LoVo (cell line): ENCODE data around the gene TRPM5.
A peak's percentile ranks its signal among the peaks of the same experiment; 100 is the strongest.

Source experiments
- DNase-seq: peaks from one replicate; pipeline ENCODE4 v3.0.0-alpha.2; 2016; ENCODE audit warnings: low spot score

TRPM5 gene

GRCh38 chr11:2468363-2469235 is 24.3 kb upstream of the TRPM5 start:
- no peak for DNase-seq

DNA sequence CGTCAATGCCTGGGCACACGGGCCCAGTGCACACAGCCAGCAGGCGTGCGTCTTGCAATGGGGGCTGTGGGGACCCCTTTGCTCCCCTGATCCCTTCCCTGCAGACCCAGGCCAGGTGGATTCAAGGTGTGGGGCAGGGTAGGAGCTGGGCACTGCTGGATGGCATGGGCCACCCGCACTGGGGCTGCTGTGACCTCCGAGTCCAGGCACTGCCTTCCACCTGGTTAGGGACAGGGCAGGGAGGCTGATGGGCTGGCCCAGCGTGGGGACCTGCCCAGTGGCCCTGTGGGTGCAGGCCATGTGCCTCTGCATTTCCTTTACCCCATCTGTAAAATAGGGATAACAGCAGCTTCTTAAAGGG is 23.4 kb upstream of the TRPM5 start:
- no peak for DNase-seq

- DNase-seq, result no peak
Observed at GRCh38 chr11:2466869-2467694, 22.8 kb upstream of the TRPM5 start.

- DNase-seq, result no peak
Observed at GRCh38 chr11:2466069-2466801, 21.9 kb upstream of the TRPM5 start.

- no peak for DNase-seq
Observed at GRCh38 chr11:2465202-2466068, 21.1 kb upstream of the TRPM5 start.

DNA sequence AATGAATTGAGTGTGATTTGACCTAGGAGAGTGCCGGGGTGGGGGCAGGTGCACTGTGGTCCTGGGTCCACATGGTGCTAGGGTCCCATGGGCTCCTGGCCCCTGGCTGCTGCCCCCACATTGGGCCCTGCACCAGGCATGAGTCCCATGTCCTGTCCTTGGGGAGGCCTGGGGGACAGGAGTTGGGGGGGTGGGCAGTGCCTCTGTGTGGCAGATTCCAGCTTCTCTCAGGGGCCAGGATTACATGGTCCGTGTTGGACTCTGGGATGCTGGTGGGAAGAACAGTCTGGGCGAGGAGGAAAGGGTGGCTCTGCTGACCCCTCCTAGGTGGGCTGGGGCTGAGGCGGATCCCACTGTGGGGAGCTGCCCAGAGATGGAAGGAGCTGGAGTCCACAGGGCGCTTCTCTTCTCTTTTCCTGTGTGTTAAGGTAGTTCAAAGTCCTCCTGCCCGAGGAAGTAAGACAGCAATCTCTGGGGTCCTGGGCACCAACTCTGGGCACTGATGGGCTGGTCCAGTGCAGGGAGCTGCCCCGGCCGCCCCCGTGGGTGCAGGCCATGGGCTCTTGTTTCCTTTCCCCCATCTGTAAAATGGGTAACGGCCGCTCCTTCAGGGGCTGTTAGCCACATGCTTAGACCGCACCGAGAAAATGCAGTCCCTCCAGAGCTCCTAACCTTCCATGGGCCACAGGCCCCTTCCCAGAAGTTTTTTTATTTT is 20.3 kb upstream of the TRPM5 start:
- DNase-seq, result no peak

DNA sequence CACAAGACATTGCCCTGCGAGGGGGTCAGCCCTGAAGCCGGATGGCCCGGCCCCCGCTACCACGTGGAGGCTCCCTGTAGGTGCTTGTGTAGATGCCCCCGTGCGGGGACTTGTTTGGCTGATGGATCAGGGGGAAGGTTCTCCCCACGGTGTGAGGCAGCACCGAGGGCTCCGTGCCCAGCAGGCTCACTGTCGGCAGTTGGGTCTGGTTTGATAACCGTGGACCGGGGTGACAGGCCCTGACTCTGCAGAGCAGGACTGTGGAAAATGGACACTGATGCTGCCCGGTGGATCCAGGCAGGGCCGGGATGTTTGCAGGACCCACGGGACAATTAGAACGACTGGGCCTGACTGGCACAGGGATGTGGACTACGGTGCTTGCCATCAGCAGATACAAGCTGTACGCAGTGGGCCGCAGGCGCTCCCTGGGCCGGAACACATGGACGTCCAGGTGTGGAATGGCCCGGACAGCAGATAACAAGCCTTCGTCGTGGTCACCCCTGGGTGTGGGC is 19.5 kb upstream of the TRPM5 start:
- DNase-seq, result no peak

DNA sequence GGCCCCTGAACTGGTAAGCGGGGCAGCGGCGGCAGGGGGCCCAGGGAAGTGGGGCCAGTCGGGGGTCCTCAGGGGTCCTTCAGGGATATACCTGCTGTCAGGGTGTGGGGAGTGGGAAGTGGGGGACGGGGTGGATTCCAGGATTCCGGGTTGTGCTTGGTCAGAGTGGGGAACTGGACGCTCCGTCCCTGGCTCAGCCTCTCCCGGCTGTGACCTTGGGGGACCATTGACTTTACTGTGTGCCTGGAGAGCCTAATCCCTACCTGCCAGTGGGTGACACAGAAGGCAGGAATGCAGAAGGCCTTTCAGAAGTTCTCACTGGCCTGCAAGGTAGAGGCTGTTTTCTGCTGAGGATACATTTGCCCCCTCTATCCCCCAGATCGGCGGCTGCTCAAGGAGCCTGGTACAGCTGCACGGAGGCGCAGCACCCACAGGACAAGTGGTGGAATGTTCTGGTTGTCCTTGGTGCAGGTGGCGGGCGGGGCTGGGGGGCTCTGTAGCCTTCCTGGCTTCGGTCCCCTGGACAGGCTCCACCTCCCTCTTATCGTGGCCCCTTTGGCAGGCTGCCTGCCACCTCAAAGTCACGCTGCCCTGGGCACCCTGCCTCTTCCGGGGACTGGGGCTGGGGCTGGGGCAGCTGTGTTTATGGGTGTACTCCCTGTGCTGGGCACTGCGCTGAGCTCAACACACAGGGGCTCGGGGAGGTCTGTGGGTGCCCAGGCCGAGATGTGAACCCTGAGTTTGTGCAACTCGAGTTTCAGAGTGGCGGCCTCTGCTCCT is 18.9 kb upstream of the TRPM5 start:
- DNase-seq, result peak; percentile 53

DNA sequence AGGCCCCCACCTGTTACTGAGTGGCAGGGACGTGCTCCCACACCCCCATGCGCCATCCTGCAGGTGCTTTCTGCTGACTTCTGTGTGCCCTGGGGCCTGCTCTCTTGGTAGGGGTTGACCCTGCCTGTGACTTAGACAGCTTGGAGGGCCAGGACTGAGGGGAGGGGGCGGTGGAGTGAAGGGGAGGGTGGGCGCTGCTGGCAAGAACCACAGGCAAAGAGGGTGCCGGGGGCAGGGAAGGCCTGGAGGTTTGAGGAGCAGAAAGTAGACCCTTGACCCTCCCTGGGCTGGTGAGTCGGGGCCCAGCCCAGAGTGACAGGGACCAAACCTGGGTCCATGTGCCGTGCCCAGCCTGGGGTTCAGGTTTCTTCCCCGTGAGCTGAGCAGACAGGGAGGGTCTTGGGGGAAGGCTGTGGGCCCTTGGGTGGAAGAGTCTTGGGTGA is 18.2 kb upstream of the TRPM5 start:
- no peak for DNase-seq

DNA sequence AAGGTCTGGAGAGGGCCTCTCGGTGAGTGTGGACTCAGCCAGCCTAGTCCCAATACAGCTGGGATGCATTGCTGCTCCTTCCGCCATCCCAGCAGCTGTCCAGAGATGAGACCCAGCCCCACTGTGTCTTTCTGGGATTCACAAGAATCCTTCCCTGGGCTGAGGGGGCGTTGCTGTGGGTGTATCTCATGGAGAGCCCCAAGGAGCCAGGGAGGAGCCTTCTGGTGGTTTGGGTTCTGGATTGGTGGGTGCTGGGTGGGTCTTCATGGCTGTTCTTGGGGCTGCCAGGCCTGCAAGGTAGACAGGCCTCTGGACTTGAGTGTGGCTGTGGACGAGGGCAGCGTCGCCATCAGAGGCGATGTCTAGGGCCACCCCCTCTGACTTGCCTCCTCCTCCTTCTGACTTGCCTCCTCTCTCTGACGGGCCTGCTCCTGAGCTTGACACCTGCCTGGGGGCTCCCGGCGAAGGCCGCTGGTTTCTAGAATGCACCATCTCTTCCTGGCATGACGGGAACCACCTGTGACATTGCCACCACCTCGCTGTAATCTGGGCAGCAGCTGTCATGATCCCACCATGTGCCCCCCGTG is 17.7 kb upstream of the TRPM5 start:
- no peak for DNase-seq

DNA sequence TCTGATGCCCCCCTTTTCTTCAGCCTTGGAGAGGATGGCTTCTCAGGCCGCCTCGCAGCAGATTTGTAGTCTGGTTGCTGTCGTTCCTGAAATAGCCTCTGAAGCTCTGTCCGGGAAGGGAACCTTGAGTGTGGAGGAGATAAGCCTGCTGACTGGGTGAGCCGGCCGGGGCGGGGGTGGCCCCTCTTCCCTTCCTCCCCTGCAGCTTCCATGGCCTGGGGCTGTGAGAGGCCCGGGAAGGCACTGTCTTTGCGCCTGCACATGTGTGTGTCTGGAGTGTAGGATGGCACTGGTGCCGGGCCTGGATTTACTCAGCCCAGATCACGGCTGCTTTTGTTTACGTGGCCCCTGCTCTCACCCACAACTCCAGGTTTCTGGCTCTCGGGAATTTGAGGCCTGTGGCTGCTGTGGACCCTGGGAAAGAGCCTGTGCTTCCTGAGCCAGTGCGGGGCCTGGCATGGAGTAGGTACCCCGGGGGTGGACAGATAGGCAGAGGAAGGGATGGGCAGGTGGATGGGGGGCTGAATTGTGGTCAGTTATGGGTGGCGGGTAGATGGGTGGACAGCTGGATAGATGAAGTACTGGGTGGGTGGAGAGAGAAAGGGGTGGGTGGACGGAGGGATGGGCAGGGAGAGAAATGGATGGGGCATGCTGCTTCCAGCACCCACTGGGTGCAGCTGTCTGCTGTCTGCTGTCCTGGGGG is 17.1 kb upstream of the TRPM5 start:
- no peak for DNase-seq

- no peak for DNase-seq
Observed at GRCh38 chr11:2460540-2461252, 16.4 kb upstream of the TRPM5 start.

- no peak for DNase-seq
Observed at GRCh38 chr11:2459796-2460531, 15.7 kb upstream of the TRPM5 start.

DNA sequence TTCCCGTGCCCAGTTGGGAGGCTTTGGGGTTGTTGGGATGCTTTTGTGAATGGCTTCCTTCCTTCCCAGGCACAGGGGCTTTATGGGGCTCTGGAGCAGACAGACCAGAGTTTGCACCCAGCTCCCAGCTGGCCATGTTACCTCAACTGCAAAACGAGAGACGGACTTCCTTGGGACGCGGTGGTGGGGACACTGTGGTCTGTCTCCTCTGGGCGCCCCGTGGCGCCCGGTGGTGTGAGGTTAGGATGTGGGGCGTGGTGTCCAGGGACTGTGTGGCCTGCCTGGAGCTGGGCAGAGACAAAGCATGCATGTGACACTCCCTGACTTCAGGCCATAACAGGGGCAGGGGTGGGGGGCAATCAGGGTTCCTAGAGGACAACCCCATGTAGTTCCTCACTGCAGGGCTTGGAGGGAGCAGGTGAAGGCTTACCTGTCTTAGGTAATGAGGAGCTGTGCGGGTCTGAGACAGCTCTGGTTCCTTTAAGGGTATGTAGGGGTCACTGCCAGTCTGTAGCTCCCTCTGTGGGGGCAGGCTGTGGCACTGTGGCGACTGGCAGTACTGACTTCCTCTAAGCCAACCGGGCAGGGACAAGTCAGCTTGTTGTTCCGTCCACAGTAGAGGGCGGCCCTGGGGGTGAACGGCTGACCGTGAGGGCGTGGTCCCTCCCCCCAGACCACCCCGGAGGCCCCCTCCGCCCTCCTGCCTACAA is 14.9 kb upstream of the TRPM5 start:
- DNase-seq, result no peak

GRCh38 chr11:2458321-2458720 is 14.0 kb upstream of the TRPM5 start:
- no peak for DNase-seq

- DNase-seq, result no peak
Observed at GRCh38 chr11:2453436-2453835, 9.1 kb upstream of the TRPM5 start.
